HG03108 (cell line): ENCODE data around the gene NR2F2.

ENCODE experiments used
- ATAC-seq: cut with Tn5 transposase; IDR thresholded peaks from one replicate; pipeline ENCODE4 v1.9.1; 2021; ENCODE audit warnings: moderate library complexity; ENCODE audit not compliant: unreplicated experiment

NR2F2 gene

GRCh38 chr15:96330450-96331143, at the start of gene NR2F2:
TSS of gene NR2F2 (plus strand) at chr15:96330700. CDS start at chr15:96332106, 1,406 bp downstream.
- ATAC-seq, result peak; percentile 53

GRCh38 chr15:96285305-96285704, 45.2 kb upstream of the NR2F2 start:
- ATAC-seq, result no peak

- ATAC-seq, result no peak
Observed at GRCh38 chr15:96285729-96286254, 44.7 kb upstream of the NR2F2 start.

- ATAC-seq, result no peak
Observed at GRCh38 chr15:96290679-96291078, 39.8 kb upstream of the NR2F2 start.

- no peak for ATAC-seq
Observed at GRCh38 chr15:96292635-96293034, 37.9 kb upstream of the NR2F2 start.

GRCh38 chr15:96293441-96293840, 37.1 kb upstream of the NR2F2 start:
- no peak for ATAC-seq

GRCh38 chr15:96294766-96295165, 35.7 kb upstream of the NR2F2 start:
- ATAC-seq, result no peak

- ATAC-seq, result no peak
Observed at GRCh38 chr15:96296264-96296663, 34.2 kb upstream of the NR2F2 start.

- no peak for ATAC-seq
Observed at GRCh38 chr15:96297783-96298182, 32.7 kb upstream of the NR2F2 start.

- no peak for ATAC-seq
Observed at GRCh38 chr15:96298217-96298616, 32.3 kb upstream of the NR2F2 start.

- no peak for ATAC-seq
Observed at GRCh38 chr15:96300836-96301235, 29.7 kb upstream of the NR2F2 start.

- ATAC-seq, result no peak
Observed at GRCh38 chr15:96303503-96304056, 26.9 kb upstream of the NR2F2 start.

GRCh38 chr15:96304839-96305238, 25.7 kb upstream of the NR2F2 start:
- no peak for ATAC-seq

- ATAC-seq, result no peak
Observed at GRCh38 chr15:96306321-96306720, 24.2 kb upstream of the NR2F2 start.

GRCh38 chr15:96307856-96308394, 22.6 kb upstream of the NR2F2 start:
- ATAC-seq, result no peak

GRCh38 chr15:96309143-96309660, 21.3 kb upstream of the NR2F2 start:
- ATAC-seq, result no peak

GRCh38 chr15:96311256-96311955, 19.1 kb upstream of the NR2F2 start:
- no peak for ATAC-seq

GRCh38 chr15:96311956-96312294, 18.6 kb upstream of the NR2F2 start:
- no peak for ATAC-seq

GRCh38 chr15:96312641-96313335, 17.7 kb upstream of the NR2F2 start:
- ATAC-seq, result no peak

- no peak for ATAC-seq
Observed at GRCh38 chr15:96314518-96314917, 16.0 kb upstream of the NR2F2 start.

- no peak for ATAC-seq
Observed at GRCh38 chr15:96314963-96315362, 15.5 kb upstream of the NR2F2 start.
